Neuronal stem cell (in vitro differentiated cells): ENCODE measurements around the gene XRCC3.

Experiments
- DNase-seq: peaks from one replicate; pipeline ENCODE4 v3.0.0-alpha.2; 2013; ENCODE audit warnings: low spot score
- H2AFZ ChIP-seq: one replicate; pipeline ENCODE4 v1.6.1; 2013; ENCODE audit warnings: mild to moderate bottlenecking, low read length, inconsistent platforms
- H2AK5ac ChIP-seq: 2 replicates; pipeline ENCODE4 v1.6.1; 2013; ENCODE audit warnings: low read depth, mild to moderate bottlenecking, inconsistent platforms, low read length, moderate library complexity, mixed read lengths
- H2BK120ac ChIP-seq: 2 replicates; pipeline ENCODE4 v1.6.1; 2013; ENCODE audit warnings: low read depth, mild to moderate bottlenecking, inconsistent platforms, low read length, moderate library complexity, mixed read lengths
- H2BK12ac ChIP-seq: one replicate; pipeline ENCODE4 v1.6.1; 2013; ENCODE audit warnings: low read length, inconsistent platforms
- H2BK15ac ChIP-seq: 2 replicates; pipeline ENCODE4 v1.6.1; 2013; ENCODE audit warnings: mild to moderate bottlenecking, low read length, inconsistent platforms, mixed read lengths
- H2BK5ac ChIP-seq: one replicate; pipeline ENCODE4 v1.6.1; 2013; ENCODE audit warnings: inconsistent platforms, mild to moderate bottlenecking, low read length, moderate library complexity
- H3K14ac ChIP-seq: one replicate; pipeline ENCODE4 v1.6.1; 2013; ENCODE audit warnings: low read length, inconsistent platforms
- H3K18ac ChIP-seq: 2 replicates; pipeline ENCODE4 v1.6.1; 2013; ENCODE audit warnings: low read length, inconsistent platforms
- H3K23ac ChIP-seq: 2 replicates; pipeline ENCODE4 v1.6.1; 2013; ENCODE audit warnings: low read depth, mild to moderate bottlenecking, mixed read lengths, low read length, inconsistent platforms; ENCODE audit not compliant: poor library complexity
- H3K27ac ChIP-seq: replicated peaks from 3 replicates; pipeline ENCODE4 v1.5.1; 2013; ENCODE audit warnings: low read length, inconsistent platforms
- H3K27me3 ChIP-seq, 3 experiments: 2 replicates each; pipeline ENCODE4 v1.6.1; 2013; ENCODE audit warnings: low read length in 3 of 3, mild to moderate bottlenecking in 2 of 3, inconsistent platforms in 1 of 3, low read depth in 1 of 3, mixed read lengths in 1 of 3, moderate library complexity in 1 of 3; ENCODE audit not compliant: control insufficient read depth in 3 of 3, insufficient read depth in 3 of 3
- H3K36me3 ChIP-seq, 2 donors: replicated peaks in 1 of 2; 2 replicates each; pipeline ENCODE4 v1.6.1; 2013; ENCODE audit warnings: low read length in 2 of 2; ENCODE audit not compliant: control insufficient read depth in 2 of 2, insufficient read depth in 2 of 2
- H3K4ac ChIP-seq: 2 replicates; pipeline ENCODE4 v1.6.1; 2013; ENCODE audit warnings: inconsistent platforms, mild to moderate bottlenecking, low read length, moderate library complexity
- H3K4me1 ChIP-seq, 2 donors: 1 replicate in 1 of 2; 2 replicates in 1 of 2; pipeline ENCODE4 v1.6.1; 2013; ENCODE audit warnings: low read length in 2 of 2, low read depth in 1 of 2; ENCODE audit not compliant: control insufficient read depth in 2 of 2, insufficient read depth in 1 of 2
- H3K4me2 ChIP-seq: one replicate; pipeline ENCODE4 v1.6.1; 2013; ENCODE audit warnings: mild to moderate bottlenecking, low read length, inconsistent platforms; ENCODE audit not compliant: insufficient read depth, poor library complexity, severe bottlenecking
- H3K4me3 ChIP-seq, 2 donors: 2 replicates each; pipeline ENCODE4 v1.5.1; 2013; ENCODE audit warnings: low read length in 2 of 2, mild to moderate bottlenecking in 2 of 2, inconsistent platforms in 1 of 2, moderate library complexity in 1 of 2
- H3K79me1 ChIP-seq: one replicate; pipeline ENCODE4 v1.6.1; 2013; ENCODE audit warnings: low read depth, mild to moderate bottlenecking, inconsistent platforms, low read length, moderate library complexity
- H3K9ac ChIP-seq: one replicate; pipeline ENCODE4 v1.6.1; 2013; ENCODE audit warnings: mild to moderate bottlenecking, low read depth, low read length, inconsistent platforms; ENCODE audit not compliant: poor library complexity
- H3K9me3 ChIP-seq, 2 donors: replicated peaks in 1 of 2; 2 replicates each; pipeline versions ENCODE3 to v1.6.1; 2013; ENCODE audit warnings: low read length in 2 of 2, mild to moderate bottlenecking in 2 of 2, inconsistent platforms in 1 of 2, low read depth in 1 of 2, mixed read lengths in 1 of 2, moderate library complexity in 1 of 2; ENCODE audit not compliant: control insufficient read depth in 2 of 2, insufficient read depth in 1 of 2
- H4K8ac ChIP-seq: one replicate; pipeline ENCODE4 v1.6.1; 2013; ENCODE audit warnings: low read depth, mild to moderate bottlenecking, inconsistent platforms, low read length, moderate library complexity
- H4K91ac ChIP-seq: one replicate; pipeline ENCODE4 v1.6.1; 2013; ENCODE audit warnings: low read length, low read depth, mild to moderate bottlenecking, inconsistent platforms; ENCODE audit not compliant: poor library complexity
- WGBS, 2 donors: extraction: QIAGEN DNeasy Blood & Tissue Kit; methylation state at CpG; one replicate each; pipeline ENCODE4 v1.1.7; 2013; ENCODE audit warnings: missing lambda C conversion rate in 2 of 2, mixed read lengths in 1 of 2; ENCODE audit not compliant: insufficient read length in 2 of 2, insufficient replicate concordance in 1 of 2; ENCODE audit errors: extremely low coverage in 2 of 2; 5-methylcytosine and 5-hydroxymethylcytosine counted together

Gene XRCC3

DNA sequence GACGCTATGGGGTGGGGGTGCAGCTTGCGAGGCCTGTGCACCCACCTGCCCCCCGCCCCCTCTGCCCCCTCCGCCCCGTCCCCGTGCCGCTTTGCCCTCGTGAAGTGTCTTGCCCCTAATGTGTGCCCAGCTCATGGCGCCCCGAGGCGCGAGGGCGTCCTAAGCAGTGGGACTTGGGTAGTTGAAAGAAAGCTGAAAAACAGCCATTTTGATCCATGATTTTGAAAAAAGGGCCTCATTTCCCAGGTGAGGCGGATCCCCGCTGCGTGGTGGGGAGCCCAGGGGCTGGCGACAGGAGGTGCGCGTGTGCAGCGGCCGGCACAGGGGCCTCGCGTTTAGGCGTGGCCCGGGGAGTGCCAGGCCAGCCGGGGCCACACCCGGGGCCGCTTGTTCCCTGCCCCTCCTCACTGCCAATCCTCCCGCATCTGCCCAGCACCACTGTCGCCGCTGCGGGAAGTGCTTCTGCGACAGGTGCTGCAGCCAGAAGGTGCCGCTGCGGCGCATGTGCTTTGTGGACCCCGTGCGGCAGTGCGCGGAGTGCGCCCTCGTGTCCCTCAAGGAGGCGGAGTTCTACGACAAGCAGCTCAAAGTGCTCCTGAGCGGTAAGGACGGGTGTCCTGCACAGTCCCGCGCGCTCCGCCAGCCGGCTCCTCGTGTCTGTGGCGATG, 12.2 kb upstream of the XRCC3 start:
- H3K36me3 ChIP-seq: peaks cover 24 to 58% of the 10 kb centered on the region in 2 donors
- H3K18ac ChIP-seq: no peak overlapping the region
- no peak overlapping the region for H3K4me3 ChIP-seq
- H2AK5ac ChIP-seq: no peak overlapping the region
- no peak for DNase-seq
- no peak overlapping the region for H2BK5ac ChIP-seq
- no peak overlapping the region for H3K27ac ChIP-seq
- H2BK120ac ChIP-seq: no peak overlapping the region
- no peak overlapping the region for H2BK15ac ChIP-seq
- no peaks in the 10 kb centered on the region for H3K27me3 ChIP-seq
- H2BK12ac ChIP-seq: peak overlapping the region; percentile 46
- no peak overlapping the region for H3K4me2 ChIP-seq
- H3K23ac ChIP-seq: peak overlapping the region; percentile 89
- peak overlapping the region; percentile 60 for H3K9ac ChIP-seq
- no CpG with 5 or more reads among the region's 53 CpGs for WGBS, 2 donors
- no peak overlapping the region for H2AFZ ChIP-seq
- peaks cover 39% of the 10 kb centered on the region for H3K79me1 ChIP-seq
- H3K4ac ChIP-seq: peak overlapping the region; percentile 11
- peak overlapping the region; percentile 48 for H4K8ac ChIP-seq
- H3K14ac ChIP-seq: no peak overlapping the region
- no peaks in the 10 kb centered on the region for H3K9me3 ChIP-seq
- H3K4me1 ChIP-seq: no peaks in the 10 kb centered on the region
- H4K91ac ChIP-seq: peak overlapping the region; percentile 53

DNA sequence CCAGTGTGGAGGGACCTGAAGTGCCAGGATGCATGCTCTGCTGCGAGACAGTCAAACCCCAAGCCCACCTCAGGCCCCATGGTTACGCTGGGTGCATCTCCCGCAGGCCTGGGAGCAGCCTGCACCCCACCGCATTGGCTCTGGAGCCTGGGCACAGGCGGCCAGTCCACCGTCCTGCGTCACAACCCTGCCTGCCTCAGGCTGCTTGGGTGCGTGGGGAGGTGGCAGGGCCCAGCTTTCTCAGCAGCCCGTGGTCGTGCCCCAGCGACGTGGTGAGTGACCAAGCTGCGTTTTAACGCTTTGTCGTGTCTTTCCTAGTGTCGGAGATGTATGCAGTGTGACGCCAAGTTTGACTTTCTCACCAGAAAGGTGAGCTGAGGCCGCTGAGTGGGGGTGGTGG, 11.2 kb upstream of the XRCC3 start:
- Histone ChIP-seq H3K27ac (no peak overlapping the region), H3K4ac (peak overlapping the region; percentile 38), H3K9ac (peak overlapping the region; percentile 78), H4K91ac (no peak overlapping the region), H3K18ac (peak overlapping the region; percentile 76), H3K23ac (peak overlapping the region; percentile 44), H3K4me3 (no peak overlapping the region), H2AK5ac (peak overlapping the region; percentile 2), H3K79me1 (peaks cover 39% of the 10 kb centered on the region), H3K27me3 (no peaks in the 10 kb centered on the region), H2BK15ac (no peak overlapping the region), H2AFZ (no peak overlapping the region), H3K9me3 (no peaks in the 10 kb centered on the region), H2BK12ac (no peak overlapping the region), H3K4me1 (no peaks in the 10 kb centered on the region), H3K14ac (peak overlapping the region; percentile 39), H4K8ac (no peak overlapping the region), H2BK5ac (no peak overlapping the region), H3K4me2 (no peak overlapping the region), H2BK120ac (no peak overlapping the region), H3K36me3 (peaks cover 20 to 48% of the 10 kb centered on the region in 2 donors)
- WGBS, 2 donors: no CpG with 5 or more reads among the region's 18 CpGs
- no peak for DNase-seq

DNA sequence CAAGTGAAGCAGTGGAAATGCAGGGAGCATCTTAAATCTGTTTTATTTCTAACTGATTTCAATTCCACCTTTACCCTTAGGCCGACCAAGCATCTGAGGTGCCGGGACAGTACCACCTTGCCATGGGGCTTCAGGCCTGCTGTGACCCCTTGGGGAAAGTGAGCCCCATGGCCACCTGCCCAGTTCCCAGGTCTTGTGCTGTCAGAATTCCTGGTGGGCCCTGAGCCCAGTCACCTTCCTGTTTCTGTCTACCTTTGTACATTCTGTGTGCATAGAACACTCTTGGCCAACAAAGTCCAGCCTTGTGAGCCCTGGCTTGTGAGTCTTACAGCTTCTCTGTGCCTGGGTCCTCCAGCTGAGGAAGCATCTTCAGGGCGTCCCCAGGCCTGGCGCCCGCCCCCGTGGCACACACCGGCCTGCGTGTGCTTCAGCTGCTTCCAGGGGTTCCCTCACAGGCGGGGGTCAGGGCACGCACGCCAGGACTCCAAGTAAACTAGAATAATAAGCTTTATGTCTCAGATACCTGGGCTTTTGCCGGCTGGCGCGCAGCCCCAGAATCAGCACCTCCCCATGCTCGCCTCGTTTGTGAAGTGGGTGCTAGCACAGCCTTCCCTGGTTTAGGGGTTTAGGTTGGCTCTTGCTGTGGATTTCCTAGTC, 10.6 kb upstream of the XRCC3 start:
- no peaks in the 10 kb centered on the region for H3K9me3 ChIP-seq
- no peak overlapping the region for H2AFZ ChIP-seq
- no peak overlapping the region for H2BK5ac ChIP-seq
- no peaks in the 10 kb centered on the region for H3K27me3 ChIP-seq
- no CpG with 5 or more reads among the region's 16 CpGs for WGBS, 2 donors
- no peak overlapping the region for H3K23ac ChIP-seq
- H3K4me2 ChIP-seq: no peak overlapping the region
- H3K79me1 ChIP-seq: peaks cover 44% of the 10 kb centered on the region
- no peak overlapping the region for H2BK120ac ChIP-seq
- H3K4me1 ChIP-seq: no peaks in the 10 kb centered on the region
- no peak overlapping the region for H3K4me3 ChIP-seq
- H4K91ac ChIP-seq: no peak overlapping the region
- no peak overlapping the region for H4K8ac ChIP-seq
- no peak overlapping the region for H3K27ac ChIP-seq
- no peak overlapping the region for H2AK5ac ChIP-seq
- H3K36me3 ChIP-seq: peaks cover 20 to 47% of the 10 kb centered on the region in 2 donors
- no peak overlapping the region for H2BK15ac ChIP-seq
- DNase-seq: no peak
- H3K14ac ChIP-seq: no peak overlapping the region
- H3K4ac ChIP-seq: no peak overlapping the region
- no peak overlapping the region for H3K9ac ChIP-seq
- H2BK12ac ChIP-seq: no peak overlapping the region
- H3K18ac ChIP-seq: no peak overlapping the region

DNA sequence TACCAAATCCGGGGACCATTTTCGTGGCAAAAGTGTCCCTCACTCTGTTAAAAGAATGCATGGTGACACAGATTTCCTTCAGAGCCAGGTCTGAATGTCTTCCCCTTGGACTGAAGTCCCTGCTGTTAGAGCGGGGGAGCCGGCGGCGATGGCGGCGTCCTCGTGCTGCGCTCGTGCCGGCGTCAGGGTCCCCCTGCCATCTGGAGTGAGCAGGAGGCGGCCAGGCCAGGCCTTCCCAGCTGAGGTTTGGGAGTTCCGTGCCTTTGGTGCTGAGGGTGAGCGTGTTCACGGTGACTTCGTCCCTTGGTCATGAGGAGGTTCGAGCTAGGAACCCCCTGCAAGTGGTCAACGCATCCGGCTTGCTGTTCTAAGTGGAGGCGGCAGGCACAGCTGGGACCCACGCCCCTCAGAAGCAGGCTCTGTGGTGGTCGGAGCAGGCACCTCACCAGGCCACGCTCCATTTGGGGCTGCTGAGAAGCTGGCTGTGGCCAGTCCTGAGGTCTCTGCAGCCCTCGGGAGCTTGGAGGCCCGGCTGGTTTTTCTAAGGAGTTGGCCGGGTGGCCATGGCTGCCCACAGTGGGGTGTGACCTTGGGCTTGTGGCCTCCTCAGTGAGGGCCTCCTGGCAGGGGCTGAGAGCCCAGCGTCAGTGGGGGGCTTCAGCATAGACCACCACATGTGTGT, 9.9 kb upstream of the XRCC3 start:
- H2AFZ ChIP-seq: no peak overlapping the region
- no CpG with 5 or more reads among the region's 29 CpGs for WGBS, 2 donors
- H3K4me2 ChIP-seq: no peak overlapping the region
- H2BK15ac ChIP-seq: no peak overlapping the region
- no peak overlapping the region for H2BK5ac ChIP-seq
- H3K4me1 ChIP-seq: no peaks in the 10 kb centered on the region
- H4K8ac ChIP-seq: no peak overlapping the region
- no peak for DNase-seq
- H3K27me3 ChIP-seq: no peaks in the 10 kb centered on the region
- no peak overlapping the region for H3K23ac ChIP-seq
- H2BK12ac ChIP-seq: no peak overlapping the region
- H3K18ac ChIP-seq: no peak overlapping the region
- H3K79me1 ChIP-seq: peaks cover 41% of the 10 kb centered on the region
- H3K36me3 ChIP-seq: peaks cover 18 to 40% of the 10 kb centered on the region in 2 donors
- no peak overlapping the region for H3K14ac ChIP-seq
- peak overlapping the region; percentile 44 for H3K9ac ChIP-seq
- H4K91ac ChIP-seq: no peak overlapping the region
- H3K4ac ChIP-seq: no peak overlapping the region
- H3K27ac ChIP-seq: no peak overlapping the region
- H3K4me3 ChIP-seq: no peak overlapping the region
- H3K9me3 ChIP-seq: no peaks in the 10 kb centered on the region
- no peak overlapping the region for H2BK120ac ChIP-seq
- H2AK5ac ChIP-seq: no peak overlapping the region
